BE2C (cell line): ENCODE results near the gene CACNG7.
A peak's percentile ranks its signal among the peaks of the same experiment; 100 is the strongest.

Experiments used
- DNase-seq: peaks from one replicate; pipeline ENCODE4 v3.0.0-alpha.2; 2020
- H3K27me3 ChIP-seq: fragments of 250-450 bp; sonication (Bioruptor Pico); 2 replicates; pipeline ENCODE4 v1.5.1; 2020; ENCODE audit warnings: mild to moderate bottlenecking
- H3K36me3 ChIP-seq: fragments of 250-450 bp; sonication (Bioruptor Pico); 2 replicates; pipeline ENCODE4 v1.5.1; 2020; ENCODE audit warnings: mild to moderate bottlenecking
- H3K4me1 ChIP-seq: fragments of 250-450 bp; sonication (Bioruptor Pico); 2 replicates; pipeline ENCODE4 v1.5.1; 2020
- H3K4me3 ChIP-seq: 2 replicates; pipeline ENCODE4 v1.5.1; 2011; ENCODE audit warnings: low read depth, low read length
- H3K9me3 ChIP-seq: fragments of 250-450 bp; sonication (Bioruptor Pico); 2 replicates; pipeline ENCODE4 v1.5.1; 2020
- TF ChIP-seq, protein P1 (sequence below): IDR thresholded peaks from 2 replicates; pipeline ENCODE4 v1.5.1; 2012; ENCODE audit warnings: mild to moderate bottlenecking, low read depth, low read length

Gene CACNG7

DNA sequence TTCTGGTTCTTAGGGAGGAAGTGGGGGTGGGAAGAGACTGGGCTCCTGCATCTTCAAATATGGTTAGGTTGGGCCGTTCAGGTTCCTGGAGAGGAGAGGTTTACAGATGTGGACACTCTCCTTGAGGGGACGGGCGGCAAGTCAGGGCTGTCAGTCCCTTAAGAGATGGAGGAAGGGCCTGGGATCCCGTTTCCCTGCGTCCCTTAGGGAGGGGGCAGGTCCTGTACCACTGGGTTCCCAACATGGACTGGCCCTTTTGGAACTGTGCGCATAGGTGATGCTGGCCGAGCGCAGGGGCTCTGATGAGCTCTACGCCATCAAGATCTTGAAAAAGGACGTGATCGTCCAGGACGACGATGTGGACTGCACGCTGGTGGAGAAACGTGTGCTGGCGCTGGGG lies 10.9 kb upstream of the CACNG7 start:
- Histone ChIP-seq H3K4me3 (peak overlapping the region; percentile 28; the same call in 1 of the 2 replicates), H3K36me3 (no peaks in the 10 kb centered on the region), H3K4me1 (no peaks in the 10 kb centered on the region), H3K9me3 (no peaks in the 10 kb centered on the region), H3K27me3 (peaks cover 9% of the 10 kb centered on the region)
- no peak for DNase-seq
- TF ChIP-seq, protein P1, sequence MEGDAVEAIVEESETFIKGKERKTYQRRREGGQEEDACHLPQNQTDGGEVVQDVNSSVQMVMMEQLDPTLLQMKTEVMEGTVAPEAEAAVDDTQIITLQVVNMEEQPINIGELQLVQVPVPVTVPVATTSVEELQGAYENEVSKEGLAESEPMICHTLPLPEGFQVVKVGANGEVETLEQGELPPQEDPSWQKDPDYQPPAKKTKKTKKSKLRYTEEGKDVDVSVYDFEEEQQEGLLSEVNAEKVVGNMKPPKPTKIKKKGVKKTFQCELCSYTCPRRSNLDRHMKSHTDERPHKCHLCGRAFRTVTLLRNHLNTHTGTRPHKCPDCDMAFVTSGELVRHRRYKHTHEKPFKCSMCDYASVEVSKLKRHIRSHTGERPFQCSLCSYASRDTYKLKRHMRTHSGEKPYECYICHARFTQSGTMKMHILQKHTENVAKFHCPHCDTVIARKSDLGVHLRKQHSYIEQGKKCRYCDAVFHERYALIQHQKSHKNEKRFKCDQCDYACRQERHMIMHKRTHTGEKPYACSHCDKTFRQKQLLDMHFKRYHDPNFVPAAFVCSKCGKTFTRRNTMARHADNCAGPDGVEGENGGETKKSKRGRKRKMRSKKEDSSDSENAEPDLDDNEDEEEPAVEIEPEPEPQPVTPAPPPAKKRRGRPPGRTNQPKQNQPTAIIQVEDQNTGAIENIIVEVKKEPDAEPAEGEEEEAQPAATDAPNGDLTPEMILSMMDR = no peak

DNA sequence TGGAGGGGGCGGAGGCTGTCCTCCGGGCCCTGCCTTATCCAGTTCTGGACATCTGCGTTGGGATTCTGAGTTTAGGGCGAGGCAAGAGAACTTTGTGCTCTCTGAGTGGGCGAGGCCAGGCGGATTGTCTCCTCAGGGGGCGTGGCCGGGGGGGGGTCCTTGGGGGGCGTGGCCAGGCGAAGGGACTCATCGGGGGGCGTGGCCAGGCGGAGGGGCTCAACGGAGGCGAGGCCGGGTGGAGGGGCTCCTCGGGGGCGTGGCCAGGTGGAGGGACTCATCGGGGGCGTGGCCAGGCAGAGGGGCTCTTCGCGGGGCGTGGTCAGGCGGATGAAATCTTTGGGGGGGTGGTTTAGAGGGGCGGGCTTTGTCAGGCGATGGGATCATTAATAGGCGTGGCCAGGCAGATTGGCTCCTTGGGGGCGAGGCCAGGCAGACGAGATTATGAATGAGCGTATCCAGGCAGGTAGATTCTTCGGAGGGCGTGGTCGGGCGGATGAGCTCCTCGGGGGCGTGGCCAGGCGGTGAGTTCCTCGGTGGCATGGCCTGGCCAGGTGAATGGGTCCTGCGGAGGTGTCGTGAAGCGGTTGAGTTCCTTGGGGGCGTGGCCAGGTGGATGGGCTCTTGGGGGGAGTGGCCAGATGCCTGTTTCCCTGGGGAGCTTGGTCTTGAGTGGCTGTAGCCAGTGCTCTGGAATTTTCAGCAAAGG lies 10.3 kb upstream of the CACNG7 start:
- DNase-seq = peak; percentile 76

DNA sequence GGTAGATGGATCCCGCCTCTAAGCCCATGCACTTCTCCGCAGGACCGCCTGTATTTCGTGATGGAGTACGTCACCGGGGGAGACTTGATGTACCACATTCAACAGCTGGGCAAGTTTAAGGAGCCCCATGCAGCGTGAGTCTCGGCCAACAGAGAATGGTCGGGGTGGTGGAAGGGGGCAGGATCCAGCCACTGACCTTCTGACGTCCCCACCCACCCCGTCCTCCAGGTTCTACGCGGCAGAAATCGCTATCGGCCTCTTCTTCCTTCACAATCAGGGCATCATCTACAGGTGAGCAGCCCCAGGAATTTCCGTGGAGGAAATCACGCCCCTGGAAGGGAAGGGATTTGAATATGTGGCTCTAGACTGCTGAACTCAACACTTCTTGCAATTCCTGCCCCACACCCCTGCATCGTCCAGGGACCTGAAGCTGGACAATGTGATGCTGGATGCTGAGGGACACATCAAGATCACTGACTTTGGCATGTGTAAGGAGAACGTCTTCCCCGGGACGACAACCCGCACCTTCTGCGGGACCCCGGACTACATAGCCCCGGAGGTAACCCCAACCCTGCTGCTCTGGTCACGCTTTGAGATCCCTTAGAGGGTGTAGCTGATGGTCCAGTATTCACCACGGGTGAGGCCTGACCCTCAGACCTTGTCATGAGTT lies 8.8 kb upstream of the CACNG7 start:
- DNase-seq = no peak

More for the DNA sequence above, 10.3 kb upstream of the CACNG7 start:
- H3K9me3 ChIP-seq = no peaks in the 10 kb centered on the region
- H3K36me3 ChIP-seq = no peaks in the 10 kb centered on the region
- H3K4me3 ChIP-seq = peak overlapping the region; percentile 28; the same call in 1 of the 2 replicates
- peaks cover 16% of the 10 kb centered on the region for H3K27me3 ChIP-seq
- H3K4me1 ChIP-seq = no peaks in the 10 kb centered on the region
- TF ChIP-seq, protein P1 = no peak

DNA sequence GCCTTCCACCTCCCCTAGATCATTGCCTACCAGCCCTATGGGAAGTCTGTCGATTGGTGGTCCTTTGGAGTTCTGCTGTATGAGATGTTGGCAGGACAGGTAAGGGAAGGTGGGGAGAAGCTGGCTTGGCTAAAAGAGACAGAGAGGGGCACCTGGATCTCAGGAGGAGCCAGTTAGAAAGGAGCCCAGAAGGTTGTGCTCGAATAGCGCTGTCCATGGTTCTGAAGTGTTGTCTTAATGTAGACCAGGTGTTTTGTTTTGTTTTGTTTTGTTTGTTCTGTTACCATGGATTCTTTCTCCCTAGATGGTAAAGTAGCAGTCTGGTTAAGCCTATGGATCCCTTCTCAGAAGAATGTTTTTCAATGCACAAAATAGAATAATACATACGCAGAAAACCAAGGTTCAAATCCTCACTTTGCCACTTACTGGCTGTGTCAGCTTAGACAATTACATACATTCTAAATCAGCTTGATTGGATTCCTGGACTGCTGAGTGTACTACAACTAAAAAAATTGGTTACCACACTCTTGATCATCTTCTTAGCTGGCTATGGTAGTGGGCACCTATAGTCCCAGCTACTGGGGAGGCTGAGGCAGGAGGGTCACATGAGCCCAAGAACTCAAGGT lies 5.9 kb upstream of the CACNG7 start:
- DNase-seq = no peak
- Histone ChIP-seq H3K4me3 (no peak overlapping the region), H3K36me3 (no peaks in the 10 kb centered on the region), H3K27me3 (peaks cover 52% of the 10 kb centered on the region), H3K9me3 (no peaks in the 10 kb centered on the region), H3K4me1 (no peaks in the 10 kb centered on the region)
- TF ChIP-seq, protein P1 = no peak

More for the DNA sequence above, 8.8 kb upstream of the CACNG7 start:
- no peaks in the 10 kb centered on the region for H3K4me1 ChIP-seq
- no peak overlapping the region for H3K4me3 ChIP-seq
- H3K36me3 ChIP-seq = no peaks in the 10 kb centered on the region
- TF ChIP-seq, protein P1 = no peak
- H3K9me3 ChIP-seq = no peaks in the 10 kb centered on the region
- peaks cover 31% of the 10 kb centered on the region for H3K27me3 ChIP-seq

DNA sequence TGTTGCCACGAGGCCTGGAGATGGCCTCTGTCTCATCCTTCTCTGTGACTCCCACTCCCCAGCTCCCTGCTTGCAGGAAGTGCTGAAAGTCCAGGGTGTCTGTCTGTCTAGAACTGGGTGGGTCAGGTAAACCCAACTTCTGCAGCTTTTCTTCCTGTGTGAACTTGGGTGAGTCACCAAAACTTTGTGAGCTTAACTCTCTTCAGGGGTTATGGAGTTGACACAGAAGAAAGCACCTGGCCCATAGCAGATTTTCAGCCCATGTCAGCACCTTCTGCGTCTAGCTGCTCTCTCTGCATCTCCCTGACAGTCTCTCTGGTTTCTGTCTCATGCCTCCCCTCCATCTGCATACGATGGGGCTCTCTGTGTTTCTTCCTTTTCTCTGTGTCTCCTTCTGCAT lies 4.2 kb upstream of the CACNG7 start:
- no peak for DNase-seq
- TF ChIP-seq, protein P1 = no peak
- H3K9me3 ChIP-seq = no peaks in the 10 kb centered on the region
- H3K27me3 ChIP-seq = peaks cover 66% of the 10 kb centered on the region
- no peak overlapping the region for H3K4me3 ChIP-seq
- H3K4me1 ChIP-seq = no peaks in the 10 kb centered on the region
- H3K36me3 ChIP-seq = no peaks in the 10 kb centered on the region
